K562 treated with DMSO at 1 percent for 24 hours (cell line): ENCODE measurements around the gene NOP10. TPM values are rescaled to one million over a fixed set of nuclear protein-coding genes. Genes with fewer than 3 reads are reported as not detected.

Source experiments
- total RNA-seq: library from RNA; unstranded; fragments of 300-600 nt; gene quantifications from 2 replicates; pipeline ENCODE4 v1.2.3, GENCODE V29; 2022; ENCODE audit warnings: low read depth; ENCODE audit not compliant: insufficient read depth

Gene NOP10
- 250 and 274 TPM in 2 replicates for total RNA-seq

GRCh38 chr15:34342737-34343575, at the start of gene NOP10, which contains the start of gene NUTM1:
TSS of gene NOP10 (minus strand) at chr15:34343136. CDS start at chr15:34343073, 63 bp downstream.
TSS of gene NUTM1 (plus strand) at chr15:34343315. CDS start at chr15:34343697, 382 bp downstream.

GRCh38 chr15:34367101-34368081, 24.5 kb upstream of the NOP10 start, which contains the start of gene LPCAT4:
TSS of gene LPCAT4 (minus strand) at chr15:34367196. CDS start at chr15:34367100, 96 bp downstream.

GRCh38 chr15:34337557-34338306, 5.2 kb downstream of the NOP10 start, which contains the start of gene SLC12A6:
TSS of gene SLC12A6 (minus strand) at chr15:34337781. CDS start at chr15:34336680, 1,101 bp downstream.

Other genes starting within 250 kb of the NOP10 start
- 77.6 and 84.2 TPM in 2 replicates for gene EMC7, start 241.3 kb downstream of the NOP10 start, total RNA-seq
- 0.97 and 1.0 TPM in 2 replicates for gene PGBD4, start 241.1 kb downstream of the NOP10 start, total RNA-seq
- 15.9 and 16.7 TPM in 2 replicates for gene KATNBL1, start 133.0 kb downstream of the NOP10 start, total RNA-seq
- 102 and 104 TPM in 2 replicates for gene EMC4, start 118.1 kb downstream of the NOP10 start, total RNA-seq
- 8.3 and 9.9 TPM in 2 replicates for gene SLC12A6, start 5.4 kb downstream of the NOP10 start, total RNA-seq
- gene NUTM1, start 179 bp upstream of the NOP10 start, total RNA-seq = not detected in 2 replicates
- 19.2 and 21.7 TPM in 2 replicates for gene LPCAT4, start 24.1 kb upstream of the NOP10 start, total RNA-seq
- gene GOLGA8A, start 94.7 kb upstream of the NOP10 start, total RNA-seq = 16.7 and 23.9 TPM in 2 replicates
- gene GOLGA8B, start 240.5 kb upstream of the NOP10 start, total RNA-seq = 28.9 and 33.2 TPM in 2 replicates